H9 (cell line): ENCODE data around the gene PLEKHA4. TPM values are rescaled to one million over a fixed set of nuclear protein-coding genes. Genes with fewer than 3 reads are reported as not detected.
"Not testable (repeated sequence)": the region's sequence is repeated elsewhere in the genome, so short reads cannot be mapped to it uniquely, and the experiment has no call there.

Source experiments
- DNase-seq: peaks from one replicate; pipeline ENCODE4 v3.0.0-alpha.2; 2017
- H2AFZ ChIP-seq: one replicate; pipeline ENCODE4 v1.6.1; 2013; ENCODE audit warnings: mild to moderate bottlenecking, low read length, control low read depth, moderate library complexity
- H2AK5ac ChIP-seq: 2 replicates; pipeline ENCODE4 v1.6.1; 2013; ENCODE audit warnings: low read length, control low read depth, mixed read lengths; ENCODE audit not compliant: insufficient read length
- H2BK120ac ChIP-seq: one replicate; pipeline ENCODE4 v1.6.1; 2013; ENCODE audit warnings: low read depth, mild to moderate bottlenecking, low read length, control low read depth, inconsistent platforms; ENCODE audit not compliant: poor library complexity, severe bottlenecking
- H2BK12ac ChIP-seq: 2 replicates; pipeline ENCODE4 v1.6.1; 2013; ENCODE audit warnings: low read length, control low read depth, mixed read lengths, low read depth; ENCODE audit not compliant: insufficient read length
- H2BK15ac ChIP-seq: 2 replicates; pipeline ENCODE4 v1.6.1; 2013; ENCODE audit warnings: low read depth, low read length, control low read depth
- H2BK20ac ChIP-seq: one replicate; pipeline ENCODE4 v1.6.1; 2013; ENCODE audit warnings: low read depth, mild to moderate bottlenecking, low read length, control low read depth, inconsistent platforms; ENCODE audit not compliant: poor library complexity, severe bottlenecking
- H2BK5ac ChIP-seq: 2 replicates; pipeline ENCODE4 v1.6.1; 2013; ENCODE audit warnings: low read length, control low read depth, mixed read lengths; ENCODE audit not compliant: insufficient read length
- H3K14ac ChIP-seq: 2 replicates; pipeline ENCODE4 v1.6.1; 2013; ENCODE audit warnings: low read length, control low read depth; ENCODE audit not compliant: insufficient read depth
- H3K18ac ChIP-seq: 2 replicates; pipeline ENCODE4 v1.6.1; 2013; ENCODE audit warnings: low read depth, mild to moderate bottlenecking, mixed read lengths, low read length, control low read depth; ENCODE audit not compliant: insufficient read length
- H3K23ac ChIP-seq: 2 replicates; pipeline ENCODE4 v1.6.1; 2013; ENCODE audit warnings: low read length, control low read depth, mixed read lengths, low read depth; ENCODE audit not compliant: insufficient read length
- H3K23me2 ChIP-seq: 2 replicates; pipeline ENCODE4 v1.6.1; 2013; ENCODE audit warnings: low read depth, mild to moderate bottlenecking, mixed read lengths, low read length, control low read depth; ENCODE audit not compliant: insufficient read length, poor library complexity, severe bottlenecking
- H3K27ac ChIP-seq: 2 replicates; pipeline ENCODE4 v1.5.1; 2013; ENCODE audit warnings: low read length, control low read depth, mixed read lengths, low read depth; ENCODE audit not compliant: insufficient read length
- H3K27me3 ChIP-seq: 2 replicates; pipeline ENCODE4 v1.6.1; 2013; ENCODE audit warnings: low read length, control low read depth, inconsistent platforms; ENCODE audit not compliant: insufficient read depth
- H3K4ac ChIP-seq: 2 replicates; pipeline ENCODE4 v1.6.1; 2013; ENCODE audit warnings: low read depth, mild to moderate bottlenecking, control low read depth, inconsistent platforms, low read length, moderate library complexity
- H3K4me1 ChIP-seq: 2 replicates; pipeline ENCODE4 v1.6.1; 2013; ENCODE audit warnings: low read length, control low read depth, inconsistent platforms; ENCODE audit not compliant: insufficient read depth
- H3K4me2 ChIP-seq: 2 replicates; pipeline ENCODE4 v1.6.1; 2013; ENCODE audit warnings: low read length, control low read depth, mixed read lengths; ENCODE audit not compliant: insufficient read length, insufficient read depth
- H3K56ac ChIP-seq: 2 replicates; pipeline ENCODE4 v1.6.1; 2013; ENCODE audit warnings: low read depth, mild to moderate bottlenecking, mixed read lengths, low read length, control low read depth; ENCODE audit not compliant: insufficient read length
- H3K79me1 ChIP-seq: 2 replicates; pipeline ENCODE4 v1.6.1; 2013; ENCODE audit warnings: low read depth, mild to moderate bottlenecking, moderate library complexity, low read length, control low read depth, inconsistent platforms; ENCODE audit not compliant: insufficient read depth, poor library complexity, severe bottlenecking
- H3K79me2 ChIP-seq: 2 replicates; pipeline ENCODE4 v1.6.1; 2013; ENCODE audit warnings: low read length, control low read depth, inconsistent platforms; ENCODE audit not compliant: insufficient read depth
- H3K9ac ChIP-seq: 2 replicates; pipeline ENCODE4 v1.6.1; 2013; ENCODE audit warnings: low read length, control low read depth, mixed read lengths; ENCODE audit not compliant: insufficient read length; ENCODE audit errors: extremely low read depth
- H3K9me3 ChIP-seq: one replicate; pipeline ENCODE4 v1.6.1; 2013; ENCODE audit warnings: low read depth, low read length, inconsistent platforms; ENCODE audit not compliant: control insufficient read depth
- H3T11ph ChIP-seq: one replicate; pipeline ENCODE4 v1.6.1; 2013; ENCODE audit warnings: mild to moderate bottlenecking, low read length, control low read depth, inconsistent platforms
- H4K20me1 ChIP-seq: one replicate; pipeline ENCODE4 v1.6.1; 2013; ENCODE audit not compliant: control insufficient read depth, insufficient read length, insufficient read depth
- H4K5ac ChIP-seq: 2 replicates; pipeline ENCODE4 v1.6.1; 2013; ENCODE audit warnings: low read depth, mild to moderate bottlenecking, mixed read lengths, low read length, control low read depth; ENCODE audit not compliant: insufficient read length
- H4K8ac ChIP-seq: replicated peaks from 2 replicates; pipeline ENCODE4 v1.6.1; 2013; ENCODE audit warnings: low read length, control low read depth, mixed read lengths, low read depth; ENCODE audit not compliant: insufficient read length
- H4K91ac ChIP-seq: 2 replicates; pipeline ENCODE4 v1.6.1; 2013; ENCODE audit warnings: low read depth, mild to moderate bottlenecking, moderate library complexity, mixed read lengths, low read length, control low read depth; ENCODE audit not compliant: insufficient read length
- H3K27ac Mint-ChIP-seq, 3 experiments: 2 replicates in 2 of 3; 3 replicates in 1 of 3; pipeline ENCODE4 v1.8.0; 2020 to 2021; ENCODE audit warnings: mixed read lengths in 3 of 3, mild to moderate bottlenecking in 1 of 3, moderate library complexity in 1 of 3
- H3K27me3 Mint-ChIP-seq: 2 replicates; pipeline ENCODE4 v1.8.0; 2021; ENCODE audit warnings: low read depth, mild to moderate bottlenecking, moderate library complexity, mixed read lengths
- H3K36me3 Mint-ChIP-seq, 3 experiments: 2 replicates in 2 of 3; 3 replicates in 1 of 3; pipeline ENCODE4 v1.8.0; 2020 to 2021; ENCODE audit warnings: low read depth in 3 of 3, mixed read lengths in 3 of 3; ENCODE audit not compliant: insufficient read depth in 1 of 3
- H3K4me1 Mint-ChIP-seq, 2 experiments: 2 replicates each; pipeline ENCODE4 v1.8.0; 2020; ENCODE audit warnings: mixed read lengths in 2 of 2
- H3K4me3 Mint-ChIP-seq, 2 experiments: 2 replicates in 1 of 2; 3 replicates in 1 of 2; pipeline ENCODE4 v1.8.0; 2020 to 2021; ENCODE audit warnings: mild to moderate bottlenecking in 2 of 2, mixed read lengths in 2 of 2, moderate library complexity in 1 of 2
- H3K9me3 Mint-ChIP-seq, 2 experiments: 2 replicates in 1 of 2; 3 replicates in 1 of 2; pipeline ENCODE4 v1.8.0; 2020; ENCODE audit warnings: mild to moderate bottlenecking in 2 of 2, mixed read lengths in 2 of 2, moderate library complexity in 1 of 2
- whole genome bisulfite sequencing: extraction: QIAGEN DNeasy Blood & Tissue Kit; methylation state at CpG from one replicate; pipeline ENCODE4 v1.1.7; 2013; ENCODE audit warnings: missing lambda C conversion rate, low lambda C conversion rate, mixed read lengths; ENCODE audit not compliant: insufficient read length; ENCODE audit errors: extremely low coverage; 5-methylcytosine and 5-hydroxymethylcytosine counted together
- total RNA-seq: library from RNA; stranded (reverse); gene quantifications from 2 replicates; pipeline ENCODE4 v1.2.1, GENCODE V29; 2021

PLEKHA4 gene
- total RNA-seq, 1 experiment from 2014 or later, result 15.3 TPM

DNA sequence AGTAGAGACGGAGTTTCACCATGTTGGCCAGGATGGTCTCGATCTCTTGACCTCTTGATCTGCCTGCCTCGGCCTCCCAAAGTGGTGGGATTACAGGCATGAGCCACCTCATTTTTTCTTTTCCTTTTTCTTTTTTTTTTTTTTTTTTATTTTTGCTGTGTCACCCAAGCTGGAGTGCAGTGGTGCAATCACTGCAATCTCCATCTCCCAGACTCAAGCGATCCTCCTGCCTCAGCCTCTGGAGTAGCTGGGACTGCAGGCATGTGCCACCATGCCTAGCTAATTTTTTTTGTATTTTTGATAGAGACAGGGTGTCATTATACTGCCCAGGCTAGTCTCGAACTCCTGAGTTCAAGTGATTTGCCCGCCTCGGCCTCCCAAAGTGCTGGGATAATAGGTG is 33.9 kb upstream of the PLEKHA4 start:
- H3K9me3 Mint-ChIP-seq, H3K27ac ChIP-seq, H3K27me3 ChIP-seq, H2BK120ac ChIP-seq, H3K4me1 ChIP-seq, H3K79me1 ChIP-seq, H3K9me3 ChIP-seq, H2BK20ac ChIP-seq, DNase-seq, H3K23ac ChIP-seq, H3K27me3 Mint-ChIP-seq, H3T11ph ChIP-seq, H2AK5ac ChIP-seq, H2AFZ ChIP-seq, H3K14ac ChIP-seq, H3K4me3 Mint-ChIP-seq, H2BK12ac ChIP-seq, H3K18ac ChIP-seq, H3K27ac Mint-ChIP-seq, H4K8ac ChIP-seq, H3K9ac ChIP-seq, H3K4me2 ChIP-seq, H2BK5ac ChIP-seq, H4K20me1 ChIP-seq, H3K4ac ChIP-seq, H3K56ac ChIP-seq, H4K91ac ChIP-seq, H2BK15ac ChIP-seq, H4K5ac ChIP-seq, H3K79me2 ChIP-seq: not testable (repeated sequence)
- no CpG with 5 or more reads among the region's 7 CpGs for WGBS
- peaks cover 20 to 48% (median 39%) of the 10 kb centered on the region in 3 experiments; a peak in 6 of 7 replicates for H3K36me3 Mint-ChIP-seq
- peaks cover 12% of the 10 kb centered on the region for H3K23me2 ChIP-seq
- H3K4me1 Mint-ChIP-seq, result peaks cover 13 to 29% of the 10 kb centered on the region in 2 experiments
